Cardiac muscle cell (in vitro differentiated cells and primary cell): ENCODE measurements around the gene CSK. TPM values are rescaled to one million over a fixed set of nuclear protein-coding genes. Genes with fewer than 3 reads are reported as not detected.
A peak's percentile ranks its signal among the peaks of the same experiment; 100 is the strongest.

Experiments
- DNase-seq, 2 donors: peaks; one replicate each; pipeline versions ENCODE4 v3.0.0 to v3.0.0-alpha.2; 2010 to 2017; ENCODE audit warnings: low read depth in 1 of 2, low spot score in 1 of 2
- H3K27ac ChIP-seq: fragments of 200-600 bp; sonication (generic); 2 replicates; pipeline ENCODE4 v1.5.1; 2016
- H3K27me3 ChIP-seq: fragments of 200-600 bp; sonication (generic); 2 replicates; pipeline ENCODE4 v1.6.0; 2016; ENCODE audit warnings: control low read depth
- H3K36me3 ChIP-seq: fragments of 200-600 bp; sonication (generic); 2 replicates; pipeline ENCODE4 v1.5.1; 2016; ENCODE audit warnings: control low read depth
- H3K4me1 ChIP-seq: fragments of 200-600 bp; sonication (generic); 2 replicates; pipeline ENCODE4 v1.8.1; 2017; ENCODE audit warnings: low read depth, mild to moderate bottlenecking, mixed run types
- H3K4me3 ChIP-seq: fragments of 200-600 bp; sonication (generic); 2 replicates; pipeline ENCODE4 v1.5.1; 2016; ENCODE audit warnings: mild to moderate bottlenecking
- H3K9me3 ChIP-seq: fragments of 200-600 bp; sonication (generic); 2 replicates; pipeline ENCODE4 v1.5.1; 2017; ENCODE audit warnings: low read depth, mild to moderate bottlenecking, control low read depth
- CTCF ChIP-seq: IDR thresholded peaks from 2 replicates; pipeline ENCODE4 v1.5.1; 2012; ENCODE audit warnings: low read depth, mild to moderate bottlenecking, low read length
- polyA plus RNA-seq: library from polyadenylated mRNA; unstranded; fragments of >200 nt; fragmentation: Nextera tagmentation; extraction: Ambion mirVana; gene quantifications from 2 replicates; pipeline ENCODE4 v1.2.1, GENCODE V29; 2016
- total RNA-seq: library from RNA; depleted of rRNA; stranded (reverse); fragments of >200 nt; gene quantifications from 2 replicates; pipeline ENCODE4 v1.2.3, GENCODE V29; 2016

The CSK gene
- total and polyA plus RNA-seq, 2 experiments from 2014 or later = 26.2 to 43.1 TPM

- H3K36me3 ChIP-seq = no peaks in the 10 kb centered on the region
- peaks cover 18% of the 10 kb centered on the region for H3K4me1 ChIP-seq
- peak in 1 of 2 donors; percentile 19 for DNase-seq
- no peak overlapping the region for H3K27ac ChIP-seq
- no peak overlapping the region for H3K4me3 ChIP-seq
- no peaks in the 10 kb centered on the region for H3K9me3 ChIP-seq
- H3K27me3 ChIP-seq = no peaks in the 10 kb centered on the region
- no peak for TF ChIP-seq CTCF
Measured at GRCh38 chr15:74773731-74774252, 8.1 kb upstream of the CSK start.

GRCh38 chr15:74775132-74775562, 6.7 kb upstream of the CSK start:
- H3K4me1 ChIP-seq = peaks cover 21% of the 10 kb centered on the region
- H3K27ac ChIP-seq = peak overlapping the region; percentile 81
- no peak for TF ChIP-seq CTCF
- H3K9me3 ChIP-seq = no peaks in the 10 kb centered on the region
- no peak for DNase-seq
- H3K27me3 ChIP-seq = no peaks in the 10 kb centered on the region
- H3K4me3 ChIP-seq = no peak overlapping the region
- no peaks in the 10 kb centered on the region for H3K36me3 ChIP-seq

- H3K27me3 ChIP-seq = no peaks in the 10 kb centered on the region
- H3K27ac ChIP-seq = peak overlapping the region; percentile 81
- H3K36me3 ChIP-seq = no peaks in the 10 kb centered on the region
- no peak overlapping the region for H3K4me3 ChIP-seq
- H3K4me1 ChIP-seq = peaks cover 29% of the 10 kb centered on the region
- no peak for DNase-seq
- TF ChIP-seq CTCF = no peak
- no peaks in the 10 kb centered on the region for H3K9me3 ChIP-seq
Measured at GRCh38 chr15:74775894-74776293, 6.0 kb upstream of the CSK start.

- Histone ChIP-seq H3K4me3 (no peak overlapping the region), H3K36me3 (no peaks in the 10 kb centered on the region), H3K4me1 (peaks cover 37% of the 10 kb centered on the region), H3K9me3 (no peaks in the 10 kb centered on the region), H3K27me3 (no peaks in the 10 kb centered on the region), H3K27ac (peak overlapping the region; percentile 81)
- peak; percentile 36 to 86 for DNase-seq
- no peak for TF ChIP-seq CTCF
Measured at GRCh38 chr15:74776821-74777768, 4.8 kb upstream of the CSK start.

GRCh38 chr15:74777769-74778598, 3.9 kb upstream of the CSK start:
- H3K36me3 ChIP-seq = no peaks in the 10 kb centered on the region
- no peak for DNase-seq
- no peaks in the 10 kb centered on the region for H3K9me3 ChIP-seq
- no peak for TF ChIP-seq CTCF
- H3K4me3 ChIP-seq = no peak overlapping the region
- no peaks in the 10 kb centered on the region for H3K27me3 ChIP-seq
- peak overlapping the region; percentile 81 for H3K27ac ChIP-seq
- peaks cover 37% of the 10 kb centered on the region for H3K4me1 ChIP-seq
